Spleen (tissue), 7 donors: ENCODE measurements around the gene IL17C.

ENCODE experiments used
- CTCF ChIP-seq, 11 experiments: fragments of 200-600 bp in 7 of 11; fragments of 450-650 bp in 4 of 11; sonication (generic) in 4 of 11; IDR thresholded peaks in 8 of 11; conservative IDR thresholded peaks in 3 of 11; 1 replicate in 7 of 11; 2 replicates in 4 of 11; pipeline versions ENCODE4 v1.4.0 to v1.8.0; 2016 to 2021; ENCODE audit warnings: antibody characterized with exemption in 11 of 11, inconsistent platforms in 4 of 11, mild to moderate bottlenecking in 1 of 11
- POLR2A ChIP-seq, 3 donors: fragments of 450-650 bp; IDR thresholded peaks; one replicate each; pipeline ENCODE4 v1.5.1; 2017; ENCODE audit warnings: antibody characterized with exemption in 3 of 3, mild to moderate bottlenecking in 1 of 3
- POLR2AphosphoS5 ChIP-seq, 3 donors: sonication (generic); formaldehyde crosslinking; IDR thresholded peaks; one replicate each; pipeline ENCODE4 v1.5.1; 2017; ENCODE audit warnings: antibody characterized with exemption in 3 of 3
- donor health status: DM: no; HTN: no; CAD: no; lungs with moderate emphysema.
- donor health status: DM: no; HTN: no; CAD: no.
- donor health status: DM: no; HTN: no; CAD: no.

- no peak for TF ChIP-seq CTCF (IDR thresholded peaks at IDR 0.05 in 8 of 11, conservative IDR thresholded peaks at IDR 0.05 in 3 of 11)
- no peak for TF ChIP-seq POLR2A (IDR thresholded peaks at IDR 0.05)
- peak in 1 of 3 donors; percentile 50 for TF ChIP-seq POLR2AphosphoS5 (IDR thresholded peaks at IDR 0.05)
These were observed 26.8 kb downstream of the IL17C start for GRCh38 chr16:88665148-88665547.
